HUDEP-2 (cell line): ENCODE data around the gene CHAC2.

Source experiments
- DNase-seq, 76 experiments: peaks; one replicate each; lab custom pipeline; 2025; ENCODE audit not compliant: unreplicated experiment in 76 of 76; lab: John Stamatoyannopoulos, UW

The CHAC2 gene

GRCh38 chr2:53777134-53777533 lies 9.5 kb downstream of the CHAC2 start:
- no peak for DNase-seq

DNA sequence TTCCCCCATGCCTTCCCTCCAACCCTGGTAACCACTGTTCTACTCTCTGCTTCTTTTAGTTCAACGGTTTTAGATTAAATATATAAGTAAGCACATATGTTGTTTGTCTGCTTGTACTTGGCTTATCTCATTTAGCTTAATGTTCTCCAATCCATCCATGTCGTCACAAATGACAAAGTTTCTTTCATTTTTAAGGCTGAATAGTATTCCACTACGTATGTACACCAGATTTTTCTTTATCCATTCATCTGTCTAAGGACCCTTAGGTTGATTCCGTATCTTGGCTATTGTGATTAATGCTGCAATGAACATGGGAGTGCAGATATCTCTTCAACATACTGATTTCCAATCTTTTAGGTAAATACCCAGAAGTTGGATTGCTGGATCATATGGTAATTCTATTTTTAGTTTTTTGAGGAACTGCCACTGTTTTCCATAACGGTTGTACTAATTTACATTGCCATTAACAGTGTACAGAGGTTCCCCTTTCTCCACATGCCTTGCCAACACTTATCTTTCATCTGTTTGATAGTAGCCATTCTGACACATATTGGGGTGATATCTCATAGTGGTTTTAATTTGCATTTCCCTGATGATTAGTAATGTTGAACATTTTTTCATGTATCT lies 11.0 kb downstream of the CHAC2 start:
- DNase-seq = peak in 2 of 76 experiments; percentile 9 to 19

DNA sequence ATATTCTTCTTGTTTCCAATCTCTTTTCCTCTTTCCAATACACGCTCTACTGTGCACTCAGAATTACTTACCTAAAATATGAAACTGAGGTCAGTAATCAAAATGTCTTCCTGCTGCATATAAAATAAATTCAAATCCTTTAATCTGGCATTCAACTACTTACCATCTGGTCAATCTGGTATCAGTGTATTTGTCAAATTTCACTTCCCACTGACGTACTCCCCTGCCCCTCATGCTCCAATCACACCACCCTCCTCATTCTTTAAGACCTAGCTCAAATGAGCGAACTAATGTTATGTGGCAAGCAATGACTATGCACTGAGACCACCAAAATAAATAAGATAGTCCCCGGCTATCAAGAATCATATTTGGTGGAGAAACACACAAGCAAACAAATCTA lies 12.5 kb downstream of the CHAC2 start:
- no peak for DNase-seq

DNA sequence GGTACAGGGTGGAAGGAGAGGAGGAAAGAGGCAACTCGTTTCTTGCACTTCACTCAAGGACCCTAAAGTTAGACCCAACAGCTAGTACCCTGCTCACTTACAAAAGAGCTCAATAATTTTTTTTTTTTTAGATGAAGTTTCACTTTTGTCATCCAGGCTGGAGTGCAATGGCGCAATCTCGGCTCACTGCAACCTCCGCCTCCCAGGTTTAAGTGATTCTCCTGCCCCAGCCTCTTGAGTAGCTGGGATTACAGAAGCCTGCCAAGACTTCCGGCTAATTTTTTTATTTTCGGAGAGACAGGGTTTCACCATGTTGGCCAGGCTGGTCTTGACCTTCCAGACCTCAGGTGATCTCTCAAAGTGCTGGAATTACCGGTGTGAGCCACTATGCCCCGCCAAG lies 15.1 kb downstream of the CHAC2 start:
- no peak for DNase-seq

- no peak for DNase-seq
These were observed 16.8 kb downstream of the CHAC2 start for GRCh38 chr2:53784436-53784835.

DNA sequence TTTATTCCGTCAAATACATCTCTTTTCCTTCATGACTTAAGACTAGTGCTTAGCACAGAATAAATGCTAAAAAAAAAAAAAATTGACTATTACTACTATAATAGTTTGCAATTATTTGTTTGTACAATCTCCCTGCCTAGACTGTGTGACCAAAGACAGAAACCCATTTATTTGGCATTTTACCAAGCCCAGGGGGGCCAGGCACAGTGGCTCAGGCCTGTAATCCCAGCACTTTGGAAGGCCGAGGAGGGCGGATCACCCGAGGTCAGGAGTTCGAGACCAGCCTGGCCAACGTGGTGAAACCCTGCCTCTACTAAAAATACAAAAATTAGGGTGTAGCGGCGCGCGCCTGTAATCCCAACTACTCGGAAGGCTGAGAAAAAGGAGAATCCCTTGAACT lies 17.8 kb downstream of the CHAC2 start:
- DNase-seq = no peak

DNA sequence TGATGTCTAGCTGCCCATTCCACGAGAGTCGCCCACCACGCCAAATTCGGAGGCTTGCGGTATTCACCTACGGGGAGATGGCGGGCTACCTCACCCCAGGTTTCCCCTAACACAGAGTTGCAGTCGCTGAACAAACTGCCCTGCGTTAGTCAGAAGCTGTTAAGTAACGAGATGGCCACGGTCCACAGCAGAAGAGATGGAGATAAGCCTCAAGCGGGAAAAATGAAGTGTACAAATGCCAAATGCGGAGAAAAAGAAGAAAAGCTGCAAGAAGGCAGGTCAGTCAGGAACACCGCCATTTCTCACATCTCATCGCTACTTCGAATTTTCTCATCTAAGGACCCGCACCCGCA lies 18.7 kb downstream of the CHAC2 start:
- peak in 10 of 76 experiments; percentile 2 to 48 (median 26) for DNase-seq

DNA sequence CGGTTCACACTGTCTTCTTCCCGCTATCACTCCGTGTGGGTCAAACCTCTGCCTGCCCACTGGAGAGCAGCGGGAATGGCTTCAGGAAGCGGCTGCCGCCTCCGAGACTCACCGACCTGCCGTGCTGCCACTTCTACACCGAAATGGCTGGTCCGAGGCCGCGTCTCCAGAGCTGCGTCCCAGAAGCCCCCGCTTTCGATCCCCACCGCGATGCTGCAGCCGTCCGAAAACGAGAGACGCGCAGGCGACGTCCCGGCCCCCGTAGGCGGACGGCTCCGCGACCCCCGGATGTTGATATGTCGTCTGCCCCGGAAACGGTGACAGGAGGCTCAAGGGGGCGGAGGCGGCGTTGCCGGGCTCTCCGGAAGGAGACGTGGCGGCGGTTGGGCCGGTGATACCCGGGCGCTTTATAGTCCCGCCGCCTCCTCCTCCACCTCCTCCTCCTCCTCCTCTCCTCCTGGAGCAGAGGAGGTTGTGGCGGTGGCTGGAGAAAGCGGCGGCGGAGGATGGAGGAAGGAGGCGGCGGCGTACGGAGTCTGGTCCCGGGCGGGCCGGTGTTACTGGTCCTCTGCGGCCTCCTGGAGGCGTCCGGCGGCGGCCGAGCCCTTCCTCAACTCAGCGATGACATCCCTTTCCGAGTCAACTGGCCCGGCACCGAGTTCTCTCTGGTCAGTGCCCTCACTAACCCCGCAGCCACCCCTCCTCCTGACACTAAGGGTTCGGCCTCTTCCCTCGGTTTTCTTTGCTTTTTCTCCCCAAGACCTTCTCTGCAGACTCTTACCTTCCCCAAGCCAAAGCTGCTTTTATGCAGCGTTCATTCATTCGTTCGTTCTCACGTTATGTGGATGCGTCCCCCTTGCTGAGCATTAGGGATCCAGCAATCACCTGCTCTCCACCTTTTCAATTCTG lies 19.4 kb downstream of the CHAC2 start, which contains the start of the genes ASB3 and ERLEC1:
TSS of gene ASB3 (minus strand) at position 249 of the 909 bp plus-strand sequence. CDS start 21,381 bp downstream, outside the sequence.
TSS of gene ERLEC1 (plus strand) at position 340 of the 909 bp plus-strand sequence. CDS start at position 507, 167 bp downstream.
- DNase-seq = peak in 73 of 76 experiments; percentile 20 to 87 (median 72)

DNA sequence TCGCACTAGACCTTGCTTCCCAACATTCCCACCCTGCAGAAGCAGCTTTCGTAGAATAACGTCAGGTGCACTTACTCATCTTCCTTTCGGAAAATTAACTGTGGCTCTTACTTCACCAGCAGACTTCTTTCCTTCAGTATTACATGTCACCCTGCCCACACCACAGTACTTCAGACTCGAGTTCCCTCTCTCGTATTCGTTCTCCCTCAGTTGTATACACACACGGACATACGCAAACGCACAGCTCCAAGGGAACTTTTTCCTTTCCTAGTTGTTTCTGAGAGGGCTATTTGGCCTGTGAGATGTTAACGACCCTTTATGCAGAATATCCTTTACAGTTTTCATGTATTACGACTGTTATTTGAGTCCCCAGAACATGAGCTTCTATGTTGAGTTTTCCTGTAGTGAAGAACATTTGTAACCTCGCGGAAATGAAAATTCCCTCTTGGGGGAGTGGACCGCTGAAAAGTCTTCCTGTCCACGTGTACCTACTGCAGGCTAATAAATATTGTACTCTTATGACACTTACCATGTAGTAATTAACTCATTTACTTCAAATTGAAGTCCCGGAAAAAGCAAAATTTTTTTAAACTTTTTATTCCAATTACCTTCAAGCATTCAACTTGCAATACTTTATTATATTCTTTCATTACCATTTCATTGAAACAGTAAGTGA lies 20.1 kb downstream of the CHAC2 start:
- DNase-seq = no peak

DNA sequence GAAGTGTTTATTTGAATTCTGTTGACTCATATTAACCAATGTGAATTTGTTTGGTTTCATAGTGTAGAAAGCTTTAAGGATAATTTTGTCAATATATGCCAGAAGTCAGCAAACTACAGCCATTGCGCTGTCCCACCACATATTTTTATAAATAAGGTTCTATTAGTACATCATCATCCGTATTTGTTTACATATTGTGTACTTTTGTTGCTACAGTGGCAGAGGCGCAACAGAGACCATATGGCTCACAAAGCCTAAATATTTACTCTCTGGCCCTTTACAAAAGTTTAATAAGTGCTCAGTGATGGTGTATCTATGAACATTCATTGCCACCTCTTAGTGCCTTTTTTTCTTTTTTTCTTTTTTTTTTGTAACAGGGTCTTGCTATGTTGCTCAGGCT lies 25.7 kb downstream of the CHAC2 start:
- no peak for DNase-seq

DNA sequence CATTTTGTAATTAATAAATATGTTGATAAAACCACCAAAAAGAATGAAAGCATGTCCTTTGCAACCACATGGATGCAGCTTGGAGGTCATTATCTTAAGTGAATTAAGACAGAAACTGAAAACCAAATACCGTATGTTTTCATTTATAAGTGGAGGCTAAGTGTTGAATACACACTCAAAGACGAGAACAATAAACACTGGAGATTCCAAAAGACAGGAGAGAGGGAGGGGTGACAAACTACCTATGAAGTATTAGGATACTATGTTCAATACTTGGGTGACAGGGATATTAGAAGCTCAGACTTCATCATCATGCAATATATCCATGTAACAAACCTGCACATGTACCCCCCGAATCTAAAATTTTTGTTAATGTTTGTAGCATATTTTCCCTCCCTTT lies 26.2 kb downstream of the CHAC2 start:
- DNase-seq = no peak

- no peak for DNase-seq
These were observed 33.9 kb downstream of the CHAC2 start for GRCh38 chr2:53801547-53801946.

GRCh38 chr2:53802617-53803151 lies 35.1 kb downstream of the CHAC2 start:
- no peak for DNase-seq

GRCh38 chr2:53811601-53812000 lies 44.0 kb downstream of the CHAC2 start:
- DNase-seq = no peak

- no peak for DNase-seq
These were observed 45.5 kb downstream of the CHAC2 start for GRCh38 chr2:53813151-53813550.

- no peak for DNase-seq
These were observed 51.3 kb downstream of the CHAC2 start for GRCh38 chr2:53818854-53819435.

GRCh38 chr2:53819634-53820033 lies 52.0 kb downstream of the CHAC2 start:
- no peak for DNase-seq

- no peak for DNase-seq
These were observed 52.4 kb downstream of the CHAC2 start for GRCh38 chr2:53820048-53820447.

- DNase-seq = no peak
These were observed 53.1 kb downstream of the CHAC2 start for GRCh38 chr2:53820711-53821110.

- DNase-seq = no peak
These were observed 54.2 kb downstream of the CHAC2 start for GRCh38 chr2:53821810-53822209.

- DNase-seq = peak in 9 of 76 experiments; percentile 1 to 19 (median 4)
These were observed 56.0 kb downstream of the CHAC2 start for GRCh38 chr2:53823639-53824038.
